Peyer's patch (tissue), 4 donors: ENCODE measurements around the gene TGFB1I1. TPM values are rescaled to one million over a fixed set of nuclear protein-coding genes. Genes with fewer than 3 reads are reported as not detected.
A peak's percentile ranks its signal among the peaks of the same experiment; 100 is the strongest.

Source experiments
- DNase-seq, 3 donors: peaks; one replicate each; pipeline ENCODE4 v3.0.0-alpha.2; 2017 to 2019
- H3K27ac ChIP-seq, 4 donors: fragments of 200-600 bp; sonication (generic); one replicate each; pipeline ENCODE4 v1.5.1; 2016 to 2019
- H3K27me3 ChIP-seq, 2 donors: fragments of 200-600 bp; sonication (generic); one replicate each; pipeline ENCODE4 v1.5.1; 2019
- H3K36me3 ChIP-seq, 3 donors: fragments of 200-600 bp; sonication (generic); one replicate each; pipeline ENCODE4 v1.5.1; 2016 to 2019
- H3K4me1 ChIP-seq, 4 donors: fragments of 200-600 bp; sonication (generic); one replicate each; pipeline ENCODE4 v1.5.1; 2016 to 2019
- H3K4me3 ChIP-seq, 4 donors: fragments of 200-600 bp; sonication (generic); 1 replicate in 3 of 4; 2 replicates in 1 of 4; pipeline ENCODE4 v1.5.1; 2016 to 2019; ENCODE audit warnings: mild to moderate bottlenecking in 1 of 4
- H3K9me3 ChIP-seq, 4 donors: fragments of 200-600 bp; sonication (generic); one replicate each; pipeline ENCODE4 v1.5.1; 2016 to 2019; ENCODE audit warnings: mild to moderate bottlenecking in 1 of 4
- CTCF ChIP-seq, 6 experiments: fragments of 450-650 bp in 4 of 6; fragments of 200-600 bp in 2 of 6; sonication (generic) in 1 of 6; IDR thresholded peaks; one replicate each; pipeline ENCODE4 v1.5.1; 2017 to 2019; ENCODE audit warnings: antibody characterized with exemption in 6 of 6, mild to moderate bottlenecking in 3 of 6, moderate library complexity in 1 of 6
- POLR2A ChIP-seq, 2 donors: fragments of 450-650 bp; IDR thresholded peaks; one replicate each; pipeline ENCODE4 v1.5.1; 2017; ENCODE audit warnings: antibody characterized with exemption in 2 of 2, mild to moderate bottlenecking in 2 of 2, moderate library complexity in 2 of 2
- total RNA-seq, 4 donors: library from RNA; depleted of rRNA; stranded (reverse); fragments of >200 nt; gene quantifications; one replicate each; pipeline ENCODE4 v1.1.0, GENCODE V29; 2016

The TGFB1I1 gene
- total RNA-seq, 4 donors from 2014 or later: 6.0 to 45.4 (median 18.2) TPM

- H3K4me1 ChIP-seq: peaks cover 9 to 69% (median 21%) of the 10 kb centered on the region in 4 donors
- peak overlapping the region in 1 of 4 donors; percentile 72 for H3K4me3 ChIP-seq
- no peak for DNase-seq
- H3K9me3 ChIP-seq: no peaks in the 10 kb centered on the region
- no peak for TF ChIP-seq CTCF (IDR thresholded peaks at IDR 0.05)
- TF ChIP-seq POLR2A (IDR thresholded peaks at IDR 0.05): no peak
- no peak overlapping the region for H3K27ac ChIP-seq
- no peaks in the 10 kb centered on the region for H3K27me3 ChIP-seq
- peaks cover 0 to 2% (median 0%) of the 10 kb centered on the region in 3 donors for H3K36me3 ChIP-seq
Observed at GRCh38 chr16:31456988-31457360, 15.0 kb upstream of the TGFB1I1 start.

GRCh38 chr16:31458073-31458843, 13.7 kb upstream of the TGFB1I1 start:
- H3K4me3 ChIP-seq: peak overlapping the region; percentile 66 to 79 (median 72)
- H3K36me3 ChIP-seq: peaks cover 0 to 15% (median 0%) of the 10 kb centered on the region in 3 donors
- DNase-seq: peak; percentile 68 to 82 (median 76)
- TF ChIP-seq POLR2A (IDR thresholded peaks at IDR 0.05) (peak; percentile 10 to 36), CTCF (IDR thresholded peaks at IDR 0.05) (peak in 3 of 6 experiments; percentile 32 to 57 (median 42))
- H3K4me1 ChIP-seq: peaks cover 9 to 57% (median 19%) of the 10 kb centered on the region in 4 donors
- H3K27ac ChIP-seq: peak overlapping the region; percentile 95 to 99 (median 98)
- H3K27me3 ChIP-seq: no peaks in the 10 kb centered on the region
- H3K9me3 ChIP-seq: no peaks in the 10 kb centered on the region

- peaks cover 5 to 49% (median 17%) of the 10 kb centered on the region in 4 donors for H3K4me1 ChIP-seq
- DNase-seq: peak; percentile 97 to 99 (median 97)
- no peaks in the 10 kb centered on the region for H3K9me3 ChIP-seq
- peaks cover 0 to 21% (median 0%) of the 10 kb centered on the region in 3 donors for H3K36me3 ChIP-seq
- TF ChIP-seq POLR2A (IDR thresholded peaks at IDR 0.05): peak; percentile 47 to 67
- peak; percentile 36 to 69 (median 52) for TF ChIP-seq CTCF (IDR thresholded peaks at IDR 0.05)
- peak within 1 kb of the TSS; percentile 66 to 79 (median 72) for H3K4me3 ChIP-seq
- H3K27ac ChIP-seq: peak within 1 kb of the TSS; percentile 95 to 99 (median 98)
- H3K27me3 ChIP-seq: no peaks in the 10 kb centered on the region
Observed at GRCh38 chr16:31458844-31459686, 12.9 kb upstream of the TGFB1I1 start, which contains the start of gene ARMC5. TSS of gene ARMC5 (plus strand) at chr16:31459501. CDS start at chr16:31459525, 24 bp downstream.

- TF ChIP-seq CTCF (IDR thresholded peaks at IDR 0.05): no peak
- TF ChIP-seq POLR2A (IDR thresholded peaks at IDR 0.05): peak; percentile 10 to 46
- Histone ChIP-seq H3K27ac (peak overlapping the region; percentile 95 to 99 (median 98)), H3K27me3 (no peaks in the 10 kb centered on the region), H3K4me3 (peak overlapping the region; percentile 66 to 79 (median 72)), H3K4me1 (peaks cover 5 to 40% (median 17%) of the 10 kb centered on the region in 4 donors), H3K36me3 (peaks cover 0 to 28% (median 0%) of the 10 kb centered on the region in 3 donors), H3K9me3 (no peaks in the 10 kb centered on the region)
- peak; percentile 100 for DNase-seq
Observed at GRCh38 chr16:31459687-31460581, 12.0 kb upstream of the TGFB1I1 start.
